K562 (cell line): ENCODE results near the gene KAT7. TPM values are rescaled to one million over a fixed set of nuclear protein-coding genes. Genes with fewer than 3 reads are reported as not detected.
A peak's percentile ranks its signal among the peaks of the same experiment; 100 is the strongest.

Experiments used
- C11orf30 ChIP-seq: fragments of 450-650 bp; IDR thresholded peaks from 2 replicates; pipeline ENCODE4 v1.6.1; 2016; ENCODE audit warnings: low read depth, mild to moderate bottlenecking
- EGR1 ChIP-seq: fragments of 450-650 bp; conservative IDR thresholded peaks from 2 replicates; pipeline ENCODE4 v1.6.1; 2017; ENCODE audit warnings: mild to moderate bottlenecking
- FOXK2 ChIP-seq, 2 experiments: fragments of 450-650 bp; IDR thresholded peaks in 1 of 2; conservative IDR thresholded peaks in 1 of 2; 2 replicates each; pipeline ENCODE4 v1.6.1; 2016; ENCODE audit warnings: low read depth in 2 of 2, mild to moderate bottlenecking in 1 of 2
- GTF2B ChIP-seq: IDR thresholded peaks from 2 replicates; pipeline ENCODE4 v1.6.1; 2011; ENCODE audit not compliant: insufficient read length; ENCODE audit errors: extremely low read depth
- HMG20B ChIP-seq: fragments of 250-450 bp; sonication (Bioruptor Pico); IDR thresholded peaks from 2 replicates; pipeline ENCODE4 v1.5.0; 2021; ENCODE audit warnings: mild to moderate bottlenecking
- TBL1XR1 ChIP-seq, 2 experiments: IDR thresholded peaks; 2 replicates each; pipeline ENCODE4 v1.6.1; 2012; ENCODE audit warnings: improper control_type of control experiment in 2 of 2, low read length in 2 of 2, mild to moderate bottlenecking in 1 of 2
- ZBTB33 ChIP-seq: sonication (generic); formaldehyde crosslinking; IDR thresholded peaks from 2 replicates; pipeline ENCODE4 v1.8.1; 2023; ENCODE audit warnings: mild to moderate bottlenecking, missing genetic modification reagents
- polyA plus RNA-seq, 8 experiments: library from polyadenylated mRNA; depleted of rRNA in 4 of 8; stranded (reverse) in 5 of 8; unstranded in 3 of 8; fragments of >200 nt; fragmentation: Nextera tagmentation in 2 of 8; fragmentation: Illumina TruSeq in 1 of 8; extraction: Ambion mirVana in 2 of 8; extraction: Trizol in 1 of 8; gene quantifications; 2 replicates each; pipeline versions ENCODE4 v1.2.1 to v1.2.3, GENCODE V29; 2011 to 2014; ENCODE audit warnings: inconsistent platforms in 1 of 8, missing spikeins in 1 of 8
- total RNA-seq, 7 experiments: library from RNA; depleted of rRNA in 6 of 7; stranded (reverse); fragments of >200 nt in 6 of 7; fragmentation: Illumina TruSeq in 2 of 7; extraction: Trizol in 2 of 7; gene quantifications; 2 replicates each; pipeline versions ENCODE4 v1.2.1 to v1.2.3, GENCODE V29; 2011 to 2021; ENCODE audit warnings: low replicate concordance in 1 of 7
- TF ChIP-seq, protein P1 (sequence below): IDR thresholded peaks from 2 replicates; pipeline ENCODE4 v1.6.1; 2016; ENCODE audit warnings: missing genetic modification characterization, missing compliant biosample characterization
- TF ChIP-seq, protein P2 (sequence below): sonication (generic); formaldehyde crosslinking; IDR thresholded peaks from 2 replicates; pipeline ENCODE4 v1.9.0; 2022; ENCODE audit warnings: mild to moderate bottlenecking, missing genetic modification reagents
- TF ChIP-seq, protein P3 (sequence below), 2 experiments: fragments of 450-650 bp in 1 of 2; sonication (generic) in 1 of 2; formaldehyde crosslinking in 1 of 2; IDR thresholded peaks; 2 replicates each; pipeline versions ENCODE4 v1.7.1 to v1.9.0; 2016 to 2022; ENCODE audit warnings: inconsistent platforms in 1 of 2, mild to moderate bottlenecking in 1 of 2, missing genetic modification reagents in 1 of 2
- TF ChIP-seq, protein P4 (sequence below): fragments of 250-450 bp; sonication (Bioruptor Pico); IDR thresholded peaks from 2 replicates; pipeline ENCODE4 v1.4.0; 2020; ENCODE audit warnings: mild to moderate bottlenecking, moderate library complexity

Gene KAT7
- total and polyA plus RNA-seq, 9 of the 15 experiments (the other 6 are each of a cell fraction or from before 2014, with no cell fraction given) = 10.8 to 57.3 (median 34.8) TPM

DNA sequence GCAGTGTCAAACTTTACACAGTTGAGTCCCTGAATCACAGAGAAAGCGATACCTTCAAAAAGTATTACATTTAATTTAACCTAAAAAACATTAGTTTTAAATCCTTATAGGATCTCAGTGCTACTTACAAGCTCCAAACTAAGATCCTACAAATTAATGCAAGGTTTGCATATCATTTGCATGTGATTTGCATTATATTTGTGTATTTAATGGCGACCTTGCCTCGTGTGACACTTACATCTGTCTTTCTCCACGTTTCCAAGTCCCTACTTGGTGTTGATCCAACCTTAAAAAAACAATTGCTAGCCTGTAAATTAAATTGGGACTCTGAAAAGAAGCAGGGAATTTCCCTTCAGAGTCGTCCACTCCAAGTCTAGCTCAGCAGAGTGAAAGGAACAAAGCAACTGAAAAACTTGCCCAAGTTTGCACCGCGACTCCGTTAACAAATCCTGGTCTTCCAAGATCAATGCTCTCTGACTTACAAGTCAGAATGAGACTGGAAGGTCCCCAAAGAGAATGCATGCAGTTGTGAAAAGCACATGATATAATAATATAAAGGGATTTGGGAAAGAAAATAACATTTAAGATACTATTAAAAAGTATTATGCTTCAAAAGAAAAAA is 23.8 kb upstream of the KAT7 start (continued):
- TF ChIP-seq, protein P1, sequence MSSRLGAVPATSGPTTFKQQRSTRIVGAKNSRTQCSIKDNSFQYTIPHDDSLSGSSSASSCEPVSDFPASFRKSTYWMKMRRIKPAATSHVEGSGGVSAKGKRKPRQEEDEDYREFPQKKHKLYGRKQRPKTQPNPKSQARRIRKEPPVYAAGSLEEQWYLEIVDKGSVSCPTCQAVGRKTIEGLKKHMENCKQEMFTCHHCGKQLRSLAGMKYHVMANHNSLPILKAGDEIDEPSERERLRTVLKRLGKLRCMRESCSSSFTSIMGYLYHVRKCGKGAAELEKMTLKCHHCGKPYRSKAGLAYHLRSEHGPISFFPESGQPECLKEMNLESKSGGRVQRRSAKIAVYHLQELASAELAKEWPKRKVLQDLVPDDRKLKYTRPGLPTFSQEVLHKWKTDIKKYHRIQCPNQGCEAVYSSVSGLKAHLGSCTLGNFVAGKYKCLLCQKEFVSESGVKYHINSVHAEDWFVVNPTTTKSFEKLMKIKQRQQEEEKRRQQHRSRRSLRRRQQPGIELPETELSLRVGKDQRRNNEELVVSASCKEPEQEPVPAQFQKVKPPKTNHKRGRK (tag) = no peak
- TF ChIP-seq C11orf30 (peak; percentile 88), EGR1 (no peak), TBL1XR1 (IDR thresholded peaks at IDR 0.05; ENCODE audit: low read length in 2 of 2) (no peak), ZBTB33 (CRISPR knock-in tag) (no peak; the same call in 1 of the 2 replicates), HMG20B (CRISPR knock-in tag) (no peak), FOXK2 (conservative IDR thresholded peaks at IDR 0.05 in 1 of 2, IDR thresholded peaks at IDR 0.05 in 1 of 2; ENCODE audit: low read depth in 2 of 2) (no peak), GTF2B (no peak)
- TF ChIP-seq, protein P2, sequence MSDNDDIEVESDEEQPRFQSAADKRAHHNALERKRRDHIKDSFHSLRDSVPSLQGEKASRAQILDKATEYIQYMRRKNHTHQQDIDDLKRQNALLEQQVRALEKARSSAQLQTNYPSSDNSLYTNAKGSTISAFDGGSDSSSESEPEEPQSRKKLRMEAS (CRISPR knock-in tag) = no peak
- TF ChIP-seq, protein P3, sequence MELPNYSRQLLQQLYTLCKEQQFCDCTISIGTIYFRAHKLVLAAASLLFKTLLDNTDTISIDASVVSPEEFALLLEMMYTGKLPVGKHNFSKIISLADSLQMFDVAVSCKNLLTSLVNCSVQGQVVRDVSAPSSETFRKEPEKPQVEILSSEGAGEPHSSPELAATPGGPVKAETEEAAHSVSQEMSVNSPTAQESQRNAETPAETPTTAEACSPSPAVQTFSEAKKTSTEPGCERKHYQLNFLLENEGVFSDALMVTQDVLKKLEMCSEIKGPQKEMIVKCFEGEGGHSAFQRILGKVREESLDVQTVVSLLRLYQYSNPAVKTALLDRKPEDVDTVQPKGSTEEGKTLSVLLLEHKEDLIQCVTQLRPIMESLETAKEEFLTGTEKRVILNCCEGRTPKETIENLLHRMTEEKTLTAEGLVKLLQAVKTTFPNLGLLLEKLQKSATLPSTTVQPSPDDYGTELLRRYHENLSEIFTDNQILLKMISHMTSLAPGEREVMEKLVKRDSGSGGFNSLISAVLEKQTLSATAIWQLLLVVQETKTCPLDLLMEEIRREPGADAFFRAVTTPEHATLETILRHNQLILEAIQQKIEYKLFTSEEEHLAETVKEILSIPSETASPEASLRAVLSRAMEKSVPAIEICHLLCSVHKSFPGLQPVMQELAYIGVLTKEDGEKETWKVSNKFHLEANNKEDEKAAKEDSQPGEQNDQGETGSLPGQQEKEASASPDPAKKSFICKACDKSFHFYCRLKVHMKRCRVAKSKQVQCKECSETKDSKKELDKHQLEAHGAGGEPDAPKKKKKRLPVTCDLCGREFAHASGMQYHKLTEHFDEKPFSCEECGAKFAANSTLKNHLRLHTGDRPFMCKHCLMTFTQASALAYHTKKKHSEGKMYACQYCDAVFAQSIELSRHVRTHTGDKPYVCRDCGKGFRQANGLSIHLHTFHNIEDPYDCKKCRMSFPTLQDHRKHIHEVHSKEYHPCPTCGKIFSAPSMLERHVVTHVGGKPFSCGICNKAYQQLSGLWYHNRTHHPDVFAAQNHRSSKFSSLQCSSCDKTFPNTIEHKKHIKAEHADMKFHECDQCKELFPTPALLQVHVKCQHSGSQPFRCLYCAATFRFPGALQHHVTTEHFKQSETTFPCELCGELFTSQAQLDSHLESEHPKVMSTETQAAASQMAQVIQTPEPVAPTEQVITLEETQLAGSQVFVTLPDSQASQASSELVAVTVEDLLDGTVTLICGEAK (IDR thresholded peaks at IDR 0.05) = no peak
- TF ChIP-seq, protein P3 (CRISPR knock-in tag; IDR thresholded peaks at IDR 0.05) = no peak
- TF ChIP-seq, protein P4, sequence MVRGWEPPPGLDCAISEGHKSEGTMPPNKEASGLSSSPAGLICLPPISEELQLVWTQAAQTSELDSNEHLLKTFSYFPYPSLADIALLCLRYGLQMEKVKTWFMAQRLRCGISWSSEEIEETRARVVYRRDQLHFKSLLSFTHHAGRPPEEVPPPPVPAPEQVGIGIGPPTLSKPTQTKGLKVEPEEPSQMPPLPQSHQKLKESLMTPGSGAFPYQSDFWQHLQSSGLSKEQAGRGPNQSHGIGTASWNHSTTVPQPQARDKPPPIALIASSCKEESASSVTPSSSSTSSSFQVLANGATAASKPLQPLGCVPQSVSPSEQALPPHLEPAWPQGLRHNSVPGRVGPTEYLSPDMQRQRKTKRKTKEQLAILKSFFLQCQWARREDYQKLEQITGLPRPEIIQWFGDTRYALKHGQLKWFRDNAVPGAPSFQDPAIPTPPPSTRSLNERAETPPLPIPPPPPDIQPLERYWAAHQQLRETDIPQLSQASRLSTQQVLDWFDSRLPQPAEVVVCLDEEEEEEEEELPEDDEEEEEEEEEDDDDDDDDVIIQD (CRISPR knock-in tag) = no peak
